Astrocyte of the spinal cord (primary cell): ENCODE data around the gene STUB1.

Experiments used
- DNase-seq: peaks from one replicate; pipeline ENCODE4 v3.0.0; 2011; ENCODE audit warnings: low read depth, low spot score
- H3K4me3 ChIP-seq: 2 replicates; pipeline ENCODE4 v1.5.1; 2011; ENCODE audit warnings: low read depth, mild to moderate bottlenecking, low read length, moderate library complexity
- in situ Hi-C: cut with HindIII; loops from 2 replicates; pipeline ENCODE4 v1.10.0; 2017; ENCODE audit warnings: low sequenced_read_pairs
- TF ChIP-seq, protein P1 (sequence below): IDR thresholded peaks from 2 replicates; pipeline ENCODE4 v1.5.1; 2012; ENCODE audit warnings: low read depth, mild to moderate bottlenecking, low read length, inconsistent platforms

The STUB1 gene

DNA sequence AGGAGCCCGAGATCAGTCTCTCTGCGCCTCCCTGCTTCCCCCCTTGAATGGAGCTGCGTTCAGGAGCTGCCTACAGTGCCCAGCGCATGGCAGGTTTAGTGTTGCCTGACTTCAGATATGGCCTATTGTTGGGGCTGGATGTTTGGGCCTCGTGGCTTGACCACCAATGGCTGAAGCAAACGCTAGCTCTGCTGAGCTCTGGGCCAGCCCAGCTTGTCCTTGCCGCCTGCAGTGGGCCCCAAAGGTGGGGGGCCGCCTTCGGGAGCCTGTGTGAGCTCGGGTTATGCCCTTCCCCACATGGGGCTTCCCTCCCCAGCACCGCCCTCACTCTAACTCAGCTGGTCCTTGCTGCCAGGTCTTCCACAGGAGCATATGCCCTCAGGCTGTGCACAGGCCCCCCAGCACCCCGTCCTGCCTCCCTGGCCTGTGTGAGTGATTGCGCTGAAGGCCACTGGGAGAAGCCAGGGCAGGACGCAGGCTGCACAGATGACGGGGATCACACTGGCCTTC, 42.1 kb upstream of the STUB1 start:
- TF ChIP-seq, protein P1, sequence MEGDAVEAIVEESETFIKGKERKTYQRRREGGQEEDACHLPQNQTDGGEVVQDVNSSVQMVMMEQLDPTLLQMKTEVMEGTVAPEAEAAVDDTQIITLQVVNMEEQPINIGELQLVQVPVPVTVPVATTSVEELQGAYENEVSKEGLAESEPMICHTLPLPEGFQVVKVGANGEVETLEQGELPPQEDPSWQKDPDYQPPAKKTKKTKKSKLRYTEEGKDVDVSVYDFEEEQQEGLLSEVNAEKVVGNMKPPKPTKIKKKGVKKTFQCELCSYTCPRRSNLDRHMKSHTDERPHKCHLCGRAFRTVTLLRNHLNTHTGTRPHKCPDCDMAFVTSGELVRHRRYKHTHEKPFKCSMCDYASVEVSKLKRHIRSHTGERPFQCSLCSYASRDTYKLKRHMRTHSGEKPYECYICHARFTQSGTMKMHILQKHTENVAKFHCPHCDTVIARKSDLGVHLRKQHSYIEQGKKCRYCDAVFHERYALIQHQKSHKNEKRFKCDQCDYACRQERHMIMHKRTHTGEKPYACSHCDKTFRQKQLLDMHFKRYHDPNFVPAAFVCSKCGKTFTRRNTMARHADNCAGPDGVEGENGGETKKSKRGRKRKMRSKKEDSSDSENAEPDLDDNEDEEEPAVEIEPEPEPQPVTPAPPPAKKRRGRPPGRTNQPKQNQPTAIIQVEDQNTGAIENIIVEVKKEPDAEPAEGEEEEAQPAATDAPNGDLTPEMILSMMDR: no peak
- in situ Hi-C loops: no loop called here

DNA sequence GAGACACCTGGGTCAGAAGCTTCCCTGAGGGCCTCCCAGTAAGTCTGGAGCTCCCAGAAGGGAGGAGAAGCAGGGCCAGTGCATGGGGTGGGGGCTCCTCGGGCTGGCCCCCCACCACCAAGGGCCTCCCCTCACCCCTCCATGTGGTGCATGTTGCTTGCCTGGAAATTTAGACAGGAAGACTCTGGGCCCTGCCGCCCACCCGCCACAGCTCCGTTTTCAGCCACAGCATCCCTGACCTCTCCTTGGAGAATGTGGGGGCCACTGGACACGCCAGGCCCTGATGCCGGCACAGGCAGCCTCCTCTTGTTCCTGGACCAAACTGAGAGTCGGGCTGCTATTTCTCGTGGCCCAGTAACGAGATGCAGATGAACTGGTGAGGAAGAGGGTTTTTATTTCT, 41.4 kb upstream of the STUB1 start:
- in situ Hi-C loops: no loop called here
- DNase-seq: no peak
- TF ChIP-seq, protein P1: no peak
- H3K4me3 ChIP-seq: no peak overlapping the region

More for the DNA sequence above, 42.1 kb upstream of the STUB1 start:
- DNase-seq: no peak
- no peak overlapping the region for H3K4me3 ChIP-seq

DNA sequence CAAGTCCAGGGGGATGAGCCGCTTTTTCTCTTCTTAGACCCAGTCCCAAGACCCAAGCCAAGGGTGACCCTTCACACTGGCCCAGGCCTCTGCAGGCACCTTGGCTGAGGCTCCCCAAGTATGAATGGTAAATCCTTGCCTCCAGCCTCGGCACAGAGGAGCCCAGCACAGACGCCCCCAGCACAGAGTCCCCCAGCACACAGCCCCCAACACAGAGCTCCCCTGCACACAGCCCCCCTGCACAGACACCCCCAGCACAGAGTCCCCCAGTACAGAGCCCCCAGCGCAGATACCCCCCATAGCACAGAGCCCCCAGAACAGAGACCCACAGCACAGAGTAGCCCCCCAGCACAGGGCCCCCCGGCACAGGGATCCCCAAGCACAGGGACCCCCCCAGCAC, 39.6 kb upstream of the STUB1 start:
- in situ Hi-C loops: no loop called here
- DNase-seq: no peak
- TF ChIP-seq, protein P1: no peak
- H3K4me3 ChIP-seq: no peak overlapping the region

DNA sequence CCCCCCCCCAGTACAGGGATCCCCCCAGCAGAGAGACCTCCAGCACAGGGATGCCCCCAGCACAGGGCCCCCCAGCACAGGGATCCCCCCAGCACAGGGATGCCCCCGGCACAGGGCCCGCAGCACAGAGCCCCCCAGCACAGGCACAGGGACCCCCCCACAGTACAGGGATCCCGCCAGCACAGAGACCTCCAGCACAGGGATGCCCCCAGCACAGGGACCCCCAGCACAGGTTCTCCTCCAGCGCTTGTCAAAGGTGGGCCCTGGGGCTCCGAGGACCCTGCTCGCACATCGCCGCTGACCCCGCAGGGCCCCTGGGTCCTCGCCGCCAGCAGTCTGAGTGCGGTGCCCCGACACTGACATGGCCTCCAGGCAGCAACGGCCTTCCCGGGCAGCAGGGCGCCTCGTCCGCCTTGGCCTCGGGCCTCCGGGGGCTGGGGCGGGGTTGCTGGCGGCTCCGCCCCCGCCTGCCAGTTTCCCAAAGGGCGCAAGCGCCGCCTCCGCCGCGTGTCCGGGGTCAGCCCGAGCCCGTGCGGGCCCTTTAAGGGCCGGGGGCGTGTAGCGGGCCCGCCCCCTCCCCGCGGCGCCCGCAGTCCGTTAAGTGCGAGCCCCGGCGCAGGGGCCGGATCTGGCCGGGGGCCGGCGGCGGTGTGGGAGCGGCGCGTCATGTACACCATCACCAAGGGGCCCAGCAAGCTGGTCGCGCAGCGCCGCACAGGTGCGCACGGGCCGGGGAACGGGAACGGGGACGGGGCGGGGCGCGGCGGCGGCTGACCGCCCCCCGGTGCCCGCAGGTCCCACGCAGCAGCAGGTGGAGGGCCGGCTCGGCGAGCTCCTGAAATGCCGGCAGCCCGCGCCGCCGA, 38.7 kb upstream of the STUB1 start, which contains the start of gene MCRIP2:
MCRIP2 (plus strand) TSS at position 503 of the 863 bp plus-strand sequence; CDS start at position 667, 164 bp downstream.
- peak; percentile 55 for DNase-seq
- peak within 1 kb of the TSS; percentile 50 for H3K4me3 ChIP-seq
- in situ Hi-C loops: no loop called here
- TF ChIP-seq, protein P1: no peak

DNA sequence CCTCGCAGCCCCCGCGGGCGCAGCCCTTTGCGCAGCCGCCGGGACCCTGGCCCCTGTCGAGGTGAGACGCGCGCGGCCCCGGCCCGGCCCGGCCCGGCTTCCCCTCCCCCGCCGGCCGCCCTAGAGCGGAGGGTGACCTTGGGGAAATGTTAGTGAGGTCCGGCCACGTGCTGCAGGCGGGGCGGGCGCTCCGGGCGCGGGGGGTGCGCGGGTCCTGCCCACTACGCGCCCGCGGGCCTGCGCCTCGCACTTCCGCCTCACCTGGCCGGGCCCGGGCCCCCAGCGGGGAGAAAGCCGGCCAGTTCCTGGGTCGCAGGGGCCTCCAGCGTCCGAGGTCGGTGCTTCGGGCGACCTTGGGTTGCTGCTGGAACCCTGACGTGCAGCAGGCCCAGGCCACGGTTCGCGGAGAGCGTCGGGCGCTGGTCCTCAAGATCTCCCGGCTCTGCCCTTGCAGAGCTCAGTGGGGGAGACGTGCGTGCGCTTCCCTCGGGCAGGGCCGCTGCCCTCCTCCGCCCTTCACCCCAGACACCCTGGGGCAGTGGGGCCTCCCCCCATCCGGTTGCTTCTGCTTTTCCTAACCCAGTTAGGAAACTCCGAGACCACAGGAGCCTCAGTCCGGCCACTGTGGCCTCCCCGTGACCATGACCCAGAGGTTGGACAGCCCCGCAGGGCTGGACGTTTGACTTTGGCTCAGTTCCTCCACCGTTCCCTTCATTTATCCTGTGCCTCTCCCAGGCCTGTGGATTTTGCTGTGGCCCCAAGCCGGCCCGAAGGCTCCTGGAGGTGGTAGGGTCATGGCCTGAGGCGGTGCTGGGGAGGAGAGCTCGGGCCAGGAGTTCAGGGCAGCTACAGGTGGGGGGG, 37.8 kb upstream of the STUB1 start:
- DNase-seq: no peak

DNA sequence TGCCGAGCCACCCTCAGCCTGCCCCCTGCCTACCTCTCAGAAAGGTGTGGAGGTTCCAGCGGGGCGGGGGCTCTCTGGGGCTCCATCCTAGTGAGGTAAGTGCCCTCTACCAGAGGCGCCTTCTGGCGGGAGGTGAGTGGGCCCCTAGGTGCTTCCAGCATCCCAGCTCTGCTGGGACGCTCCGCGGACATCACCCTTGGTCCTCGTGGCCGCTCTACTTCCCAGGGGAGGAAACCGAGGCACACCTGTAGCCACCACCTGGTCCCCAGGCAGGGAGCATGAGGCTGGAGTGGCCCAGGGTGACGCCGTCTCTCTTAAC, 37.2 kb upstream of the STUB1 start:
- TF ChIP-seq, protein P1: no peak
- in situ Hi-C loops: no loop called here
- DNase-seq: no peak
- H3K4me3 ChIP-seq: no peak overlapping the region

More for the DNA sequence above, 37.8 kb upstream of the STUB1 start:
- peak overlapping the region; percentile 50 for H3K4me3 ChIP-seq
- TF ChIP-seq, protein P1: no peak
- in situ Hi-C loops: no loop called here
